ENCODE data around the gene MON1A.
A peak's percentile ranks its signal among the peaks of the same experiment; 100 is the strongest.

MON1A gene

GRCh38 chr3:49886922-49887265 is 42.7 kb downstream of the MON1A start:
- DNase-seq: no peak

- no peak for DNase-seq
Measured at GRCh38 chr3:49883998-49884397, 45.6 kb downstream of the MON1A start.

GRCh38 chr3:49882166-49882565 is 47.4 kb downstream of the MON1A start:
- DNase-seq: no peak

GRCh38 chr3:49880581-49881315 is 48.9 kb downstream of the MON1A start:
- peak; percentile 81 for DNase-seq

GRCh38 chr3:49879721-49880120 is 49.9 kb downstream of the MON1A start:
- DNase-seq: no peak

- no peak for DNase-seq
Measured at GRCh38 chr3:49878686-49879085, 50.9 kb downstream of the MON1A start.

- no peak for DNase-seq
Measured at GRCh38 chr3:49877716-49878115, 51.9 kb downstream of the MON1A start.

- DNase-seq: no peak
Measured at GRCh38 chr3:49876567-49876966, 53.0 kb downstream of the MON1A start.

GRCh38 chr3:49873623-49874022 is 56.0 kb downstream of the MON1A start:
- no peak for DNase-seq

- DNase-seq: no peak
Measured at GRCh38 chr3:49872801-49873281, 56.8 kb downstream of the MON1A start.

GRCh38 chr3:49871531-49872153 is 58.0 kb downstream of the MON1A start:
- DNase-seq: no peak

- peak; percentile 79 for DNase-seq
Measured at GRCh38 chr3:49869525-49870126, 60.0 kb downstream of the MON1A start, which contains the start of gene CAMKV. Gene CAMKV (minus strand): TSS chr3:49869906. CDS start chr3:49862388, 7,518 bp downstream.

- DNase-seq: no peak
Measured at GRCh38 chr3:49868862-49869466, 60.6 kb downstream of the MON1A start.

- DNase-seq: peak; percentile 58
Measured at GRCh38 chr3:49867871-49868321, 61.7 kb downstream of the MON1A start.

GRCh38 chr3:49867400-49867799 is 62.2 kb downstream of the MON1A start:
- DNase-seq: no peak

- no peak for DNase-seq
Measured at GRCh38 chr3:49865198-49865784, 64.3 kb downstream of the MON1A start.

GRCh38 chr3:49864505-49864904 is 65.1 kb downstream of the MON1A start:
- no peak for DNase-seq

GRCh38 chr3:49859576-49860305 is 69.9 kb downstream of the MON1A start:
- DNase-seq: no peak

All from retina (tissue), 1 donor.